Transverse colon (tissue), 3 donors: Measurements from ENCODE around the gene CNTNAP2.

Source experiments
- CTCF ChIP-seq, 5 experiments: fragments of 200-600 bp in 3 of 5; fragments of 450-650 bp in 2 of 5; sonication (generic) in 3 of 5; IDR thresholded peaks; 1 replicate in 2 of 5; 2 replicates in 3 of 5; pipeline ENCODE4 v1.5.1; 2016 to 2017; ENCODE audit warnings: antibody characterized with exemption in 5 of 5, inconsistent platforms in 3 of 5, mild to moderate bottlenecking in 2 of 5, moderate library complexity in 1 of 5
- POLR2A ChIP-seq: fragments of 450-650 bp; IDR thresholded peaks from one replicate; pipeline ENCODE4 v1.6.1; 2016; ENCODE audit warnings: antibody characterized with exemption, mild to moderate bottlenecking, moderate library complexity

GRCh38 chr7:147999962-148000361, 1883.4 kb downstream of the CNTNAP2 start:
- TF ChIP-seq POLR2A (no peak), CTCF (IDR thresholded peaks at IDR 0.05) (no peak)
